GM12873 (cell line): Measurements from ENCODE around the gene MAML3.

ENCODE experiments used
- CTCF ChIP-seq: IDR thresholded peaks from 2 replicates; pipeline ENCODE4 v1.5.1; 2012; ENCODE audit warnings: low read depth, mild to moderate bottlenecking, moderate library complexity, low read length, control low read depth; ENCODE audit not compliant: insufficient read depth; ENCODE audit errors: missing control alignments

Gene MAML3

GRCh38 chr4:139844459-139845036, 309.4 kb downstream of the MAML3 start:
- no peak for TF ChIP-seq CTCF

- no peak for TF ChIP-seq CTCF
These were observed 309.9 kb downstream of the MAML3 start for GRCh38 chr4:139844057-139844456.

- no peak for TF ChIP-seq CTCF
These were observed 310.3 kb downstream of the MAML3 start for GRCh38 chr4:139843641-139844040.

- TF ChIP-seq CTCF, result no peak
These were observed 312.4 kb downstream of the MAML3 start for GRCh38 chr4:139841464-139842195.

- TF ChIP-seq CTCF, result no peak
These were observed 313.2 kb downstream of the MAML3 start for GRCh38 chr4:139840773-139841172.

- TF ChIP-seq CTCF, result no peak
These were observed 314.5 kb downstream of the MAML3 start for GRCh38 chr4:139839403-139840031.

GRCh38 chr4:139838811-139839210, 315.2 kb downstream of the MAML3 start:
- TF ChIP-seq CTCF, result no peak
